Activated CD4-positive, CD25-positive, alpha-beta regulatory T cell treated with anti-CD3 and anti-CD28 coated beads, Interleukin-2, amount 50 U/mL, for 24 hours (primary cell): ENCODE measurements around the gene SH3BGR.
"Not testable (repeated sequence)": the region's sequence is repeated elsewhere in the genome, so short reads cannot be mapped to it uniquely, and the experiment has no call there.

Experiments
- ATAC-seq, 2 donors: fragments of 150-1000 bp; cut with Tn5 transposase; one replicate each; pipeline ENCODE4 v1.10.0; 2021; ENCODE audit warnings: mild to moderate bottlenecking in 1 of 2, moderate library complexity in 1 of 2

SH3BGR gene

DNA sequence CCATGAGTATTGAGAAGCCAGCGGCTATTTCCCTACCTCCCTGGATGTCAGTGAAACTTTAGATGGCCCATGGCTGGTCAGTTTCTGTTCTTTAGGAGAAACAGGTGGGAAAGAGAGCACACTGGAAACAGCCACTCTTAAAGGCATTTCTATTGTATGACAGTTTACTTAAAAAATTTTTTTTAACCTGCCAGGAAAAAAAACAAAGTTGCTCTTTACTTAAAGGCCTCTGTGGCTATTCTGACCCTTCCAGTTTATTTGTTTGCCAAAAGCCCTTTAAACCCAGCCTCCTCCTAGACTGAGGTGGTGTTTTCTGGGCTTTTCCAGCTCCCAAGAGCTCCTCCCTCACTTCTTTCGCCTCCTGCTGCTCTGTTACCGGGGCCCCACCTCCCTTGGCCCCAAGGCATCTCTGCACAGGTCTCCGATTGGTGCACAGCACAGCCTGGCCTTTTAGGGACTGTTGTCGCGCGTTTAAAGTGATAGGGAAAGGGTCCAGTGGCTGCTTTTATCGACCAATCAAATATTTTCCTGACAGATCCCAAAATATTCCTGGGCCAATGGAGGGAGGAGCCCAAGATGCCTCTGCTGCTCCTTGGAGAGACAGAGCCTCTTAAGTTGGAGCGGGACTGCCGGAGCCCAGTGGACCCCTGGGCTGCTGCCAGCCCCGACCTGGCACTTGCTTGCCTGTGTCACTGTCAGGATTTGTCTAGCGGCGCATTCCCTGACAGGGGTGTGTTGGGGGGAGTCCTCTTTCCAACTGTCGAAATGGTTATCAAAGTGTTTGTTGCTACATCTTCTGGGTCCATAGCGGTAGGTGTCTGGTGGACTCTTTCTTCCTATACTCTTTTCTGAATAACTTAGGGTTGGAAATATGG is at the start of gene SH3BGR:
Gene SH3BGR (plus strand): TSS at position 639 of the 875 bp plus-strand sequence. CDS start 127 bp downstream, at position 766.
- ATAC-seq = no peak

GRCh38 chr21:39406065-39406464 is 45.7 kb upstream of the SH3BGR start:
- ATAC-seq = no peak

- ATAC-seq = not testable (repeated sequence)
Observed at GRCh38 chr21:39419204-39419603, 32.6 kb upstream of the SH3BGR start.

DNA sequence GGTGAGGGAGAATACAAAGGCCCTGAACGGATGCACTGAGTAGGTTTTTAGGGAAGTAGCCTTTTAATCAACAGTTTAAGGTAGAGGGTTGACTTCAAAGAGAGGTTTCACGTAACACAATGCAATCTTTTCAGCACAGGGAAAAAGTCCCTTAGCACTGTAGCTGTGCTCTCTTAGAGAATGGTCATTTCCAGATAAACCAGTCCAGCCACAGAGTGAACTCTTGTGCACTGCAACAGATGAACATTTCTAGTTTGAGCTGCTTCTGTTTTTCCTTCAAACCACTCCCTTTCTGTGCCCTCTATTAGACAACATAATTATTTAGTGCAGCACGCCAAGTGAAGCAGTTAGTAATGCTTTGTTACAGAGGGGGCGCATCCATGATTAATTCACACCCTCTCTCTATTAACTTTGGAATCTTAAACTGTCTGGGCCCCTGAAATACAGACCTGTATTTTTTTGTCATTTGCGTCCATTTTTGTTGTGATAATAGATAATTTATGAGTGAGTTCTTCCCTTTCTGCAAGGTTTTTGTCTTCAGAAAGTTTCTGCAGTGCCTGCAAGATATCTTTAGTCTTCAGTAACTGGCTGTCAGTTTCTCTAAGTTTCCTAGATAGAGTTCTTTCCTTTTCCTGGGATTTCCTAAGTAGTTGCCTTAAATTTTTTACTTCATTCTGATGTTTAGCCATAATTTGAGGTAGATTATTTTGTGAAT is 29.1 kb upstream of the SH3BGR start:
- ATAC-seq = no peak

GRCh38 chr21:39429445-39429844 is 22.3 kb upstream of the SH3BGR start:
- no peak for ATAC-seq

GRCh38 chr21:39430016-39430415 is 21.8 kb upstream of the SH3BGR start:
- ATAC-seq = no peak

DNA sequence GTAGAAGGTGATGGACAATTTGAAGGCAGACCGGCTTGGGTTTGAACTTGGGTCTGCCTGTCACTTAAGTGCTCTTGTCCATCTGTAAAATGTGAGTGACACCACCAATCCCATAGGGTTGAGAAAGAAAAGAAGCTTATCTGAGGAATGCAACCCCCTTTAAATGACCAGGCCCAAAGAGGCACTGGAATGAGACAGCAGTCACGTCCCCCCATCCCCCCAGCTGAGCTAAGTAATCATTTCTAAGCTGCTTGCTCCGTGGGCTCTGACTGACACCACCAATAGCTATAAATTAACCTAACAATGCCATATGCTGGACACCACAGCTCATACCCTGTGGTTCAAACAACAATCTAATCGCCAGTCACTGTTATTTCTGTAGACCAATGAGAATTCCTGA is 21.3 kb upstream of the SH3BGR start:
- no peak for ATAC-seq

DNA sequence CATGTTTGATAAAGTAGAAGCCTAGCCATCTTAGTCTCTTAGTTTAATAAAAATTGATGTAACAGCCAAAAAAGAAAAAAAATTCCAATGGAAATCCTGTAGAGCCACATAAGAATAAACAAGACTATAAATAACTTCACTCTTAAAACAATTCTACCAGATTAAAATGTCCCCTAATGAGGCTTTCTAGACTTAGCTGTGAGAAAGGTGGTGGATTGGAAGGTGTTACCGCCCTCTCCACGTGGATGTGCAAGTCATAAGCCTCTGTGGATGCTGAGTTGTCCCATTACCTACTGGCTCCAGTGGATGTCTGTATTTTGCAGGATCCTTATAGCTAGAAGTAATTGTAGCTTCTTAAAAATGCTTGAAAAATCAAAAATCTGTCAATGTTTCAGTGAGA is 20.8 kb upstream of the SH3BGR start:
- no peak for ATAC-seq

- ATAC-seq = no peak
Observed at GRCh38 chr21:39434950-39435349, 16.8 kb upstream of the SH3BGR start.

- ATAC-seq = no peak
Observed at GRCh38 chr21:39439232-39439631, 12.5 kb upstream of the SH3BGR start.

DNA sequence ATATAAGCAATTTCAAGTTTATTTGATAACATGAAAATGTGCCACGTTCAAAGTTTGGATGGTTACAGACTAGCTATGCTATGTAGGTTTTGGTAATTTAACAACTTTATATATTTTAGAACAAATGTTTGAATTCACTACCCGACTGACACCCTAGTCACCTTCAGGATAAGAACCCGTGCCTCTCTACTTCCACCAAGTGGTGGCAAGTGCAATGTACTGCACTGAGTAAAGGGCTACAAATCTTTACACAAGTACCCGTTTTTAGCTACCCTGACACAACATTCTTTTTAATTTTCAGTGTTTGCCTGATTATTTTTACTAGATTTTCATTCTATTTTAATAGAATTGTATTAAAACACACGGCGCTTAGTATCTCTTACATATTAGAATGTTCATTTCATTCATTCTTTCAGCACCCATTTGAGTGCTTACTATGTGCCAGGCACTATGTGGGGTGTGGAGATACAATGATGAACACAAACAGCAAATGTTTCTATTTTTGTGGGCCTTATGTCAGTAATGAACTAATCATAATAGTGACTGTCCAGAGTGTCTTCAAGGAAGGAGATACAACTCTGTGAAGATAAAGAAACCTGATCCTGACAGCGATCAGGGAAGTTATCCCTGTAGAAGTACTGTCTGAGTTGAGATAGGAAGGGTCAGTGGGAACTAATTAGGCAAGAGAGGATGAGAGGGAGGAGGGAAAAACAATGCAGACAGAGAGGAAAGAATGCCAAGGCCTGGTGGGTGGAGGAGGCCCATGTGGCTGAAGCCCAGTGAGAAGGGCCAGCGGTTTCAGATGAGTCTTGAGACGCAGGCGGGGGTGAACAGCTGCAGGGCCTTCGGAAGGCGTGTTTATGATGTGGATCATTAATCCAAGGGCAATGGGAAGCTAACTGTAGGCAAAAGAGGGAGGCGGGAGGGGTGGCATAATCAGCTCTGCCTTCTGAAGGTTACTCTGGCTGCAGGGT is 10.0 kb upstream of the SH3BGR start:
- peak; percentile 27 to 30 for ATAC-seq

DNA sequence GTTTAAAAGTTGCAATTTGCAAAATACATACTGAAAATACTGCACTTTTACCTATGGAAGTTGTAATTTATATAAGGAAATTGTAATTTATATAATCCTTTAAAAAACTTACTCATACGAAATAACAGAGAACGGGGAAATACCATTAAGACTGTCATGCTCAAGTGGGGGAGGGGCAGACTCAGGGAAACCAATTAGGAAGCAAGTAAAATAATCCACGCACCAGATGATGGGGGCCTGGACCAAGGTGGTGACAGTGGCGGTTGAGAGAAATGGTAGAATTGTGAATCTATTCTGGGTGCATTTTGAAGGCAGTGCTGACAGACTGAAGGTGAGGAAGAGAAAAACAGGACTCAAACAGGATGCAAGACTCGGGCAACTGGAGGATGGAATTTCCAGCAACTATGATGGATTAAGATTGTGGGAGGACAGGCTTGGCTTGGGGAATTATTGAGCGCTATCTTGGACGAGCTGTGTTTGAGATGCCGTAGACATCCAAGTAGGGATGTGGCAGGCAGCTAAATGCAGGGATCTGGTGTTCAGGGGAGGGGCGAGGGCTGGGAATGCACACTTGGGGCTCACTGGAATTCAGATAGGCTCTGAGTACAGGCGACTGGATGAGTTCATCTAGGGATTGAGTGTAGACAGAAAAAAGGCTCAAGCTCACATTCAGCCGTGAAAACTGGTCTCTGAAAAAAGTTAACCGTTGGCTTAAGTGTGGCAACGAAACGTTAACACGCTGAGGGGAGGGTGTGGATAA is 7.2 kb upstream of the SH3BGR start:
- no peak for ATAC-seq

- ATAC-seq = peak; percentile 94
Observed at GRCh38 chr21:39445321-39446269, 6.2 kb upstream of the SH3BGR start, which contains the start of gene LCA5L. TSS of gene LCA5L (minus strand) at chr21:39445778. CDS start at chr21:39428493, 17,285 bp downstream.

- no peak for ATAC-seq
Observed at GRCh38 chr21:39447264-39447663, 4.5 kb upstream of the SH3BGR start.

- ATAC-seq = no peak
Observed at GRCh38 chr21:39452207-39452969, 618 bp downstream of the SH3BGR start.

GRCh38 chr21:39452970-39453342 is 1.2 kb downstream of the SH3BGR start:
- no peak for ATAC-seq

- no peak for ATAC-seq
Observed at GRCh38 chr21:39453571-39454179, 1.9 kb downstream of the SH3BGR start.

DNA sequence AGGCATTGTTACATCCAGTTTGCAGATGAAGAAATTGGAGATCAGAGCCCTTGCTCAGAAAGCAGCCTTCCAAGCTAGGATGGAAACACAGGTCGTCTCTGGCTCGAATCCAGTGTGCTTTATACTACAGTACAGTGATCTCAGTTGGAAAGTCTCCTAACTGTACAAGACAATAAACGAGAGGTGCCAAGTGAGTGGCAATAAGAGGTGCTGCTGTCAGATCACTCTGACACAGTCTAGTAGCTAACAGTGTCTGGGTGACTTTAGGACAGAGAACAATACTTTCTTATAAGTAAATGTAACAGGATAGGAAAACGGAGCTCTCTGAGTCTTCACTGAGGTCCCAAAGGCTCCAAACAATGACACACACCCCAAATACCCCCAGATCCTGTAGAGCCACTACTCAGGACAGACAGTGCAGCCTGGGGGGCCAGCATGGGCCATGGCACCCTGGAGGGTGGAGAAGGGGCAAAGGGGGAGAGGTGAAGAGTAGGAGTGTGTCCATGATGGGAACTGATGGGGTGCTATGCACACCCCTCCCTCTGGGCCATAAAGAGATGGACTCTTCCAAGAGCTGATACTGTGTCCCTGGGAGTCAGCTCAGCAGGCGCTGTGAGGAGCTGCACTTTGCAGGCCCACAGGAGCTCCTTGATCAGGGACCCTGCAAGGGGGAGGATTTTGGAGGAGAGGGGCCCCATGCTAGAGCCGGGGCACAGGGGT is 3.3 kb downstream of the SH3BGR start:
- ATAC-seq = no peak

DNA sequence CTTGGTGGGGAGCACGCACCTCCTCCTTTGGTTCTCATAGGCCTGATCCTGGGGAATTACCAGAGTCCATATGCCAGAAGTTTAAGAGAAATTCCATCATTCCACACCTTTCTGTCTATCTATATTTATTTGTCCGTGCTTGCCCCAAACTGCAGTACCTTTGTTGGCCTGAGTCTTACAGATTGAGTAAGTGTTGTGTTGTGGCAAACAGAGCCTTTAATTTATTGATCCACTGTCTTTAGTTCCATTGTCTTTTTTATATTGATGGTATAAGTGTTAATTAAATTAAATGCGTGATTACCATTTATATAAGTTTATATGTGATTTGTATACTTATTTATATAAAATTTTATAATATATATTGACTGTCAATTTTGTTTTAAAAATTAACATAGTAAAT is 4.9 kb downstream of the SH3BGR start:
- ATAC-seq = no peak
